ENCODE data around the gene GPX2. TPM values are rescaled to one million over a fixed set of nuclear protein-coding genes. Genes with fewer than 3 reads are reported as not detected.

Gene GPX2
- total RNA-seq, 1 experiment from 2014 or later = not detected

GRCh38 chr14:64940336-64940910, 2.1 kb downstream of the GPX2 start:
- DNase-seq (ENCODE audit: low read depth) = no peak

- no peak for DNase-seq (ENCODE audit: low read depth)
Observed at GRCh38 chr14:64939817-64940190, 2.7 kb downstream of the GPX2 start.

- no peak for DNase-seq (ENCODE audit: low read depth)
Observed at GRCh38 chr14:64938972-64939816, 3.4 kb downstream of the GPX2 start.

- DNase-seq (ENCODE audit: low read depth) = no peak
Observed at GRCh38 chr14:64937821-64938193, 4.7 kb downstream of the GPX2 start.

GRCh38 chr14:64937171-64937820, 5.2 kb downstream of the GPX2 start:
- no peak for DNase-seq (ENCODE audit: low read depth)

- no peak for DNase-seq (ENCODE audit: low read depth)
Observed at GRCh38 chr14:64935508-64935907, 7.0 kb downstream of the GPX2 start.

GRCh38 chr14:64934338-64934929, 8.1 kb downstream of the GPX2 start:
- DNase-seq (ENCODE audit: low read depth) = no peak

- no peak for DNase-seq (ENCODE audit: low read depth)
Observed at GRCh38 chr14:64932231-64932630, 10.3 kb downstream of the GPX2 start.

- no peak for DNase-seq (ENCODE audit: low read depth)
Observed at GRCh38 chr14:64931123-64931522, 11.4 kb downstream of the GPX2 start.

GRCh38 chr14:64930085-64930843, 12.3 kb downstream of the GPX2 start:
- DNase-seq (ENCODE audit: low read depth) = no peak

GRCh38 chr14:64929014-64929359, 13.6 kb downstream of the GPX2 start:
- DNase-seq (ENCODE audit: low read depth) = no peak

GRCh38 chr14:64928239-64929013, 14.1 kb downstream of the GPX2 start:
- no peak for DNase-seq (ENCODE audit: low read depth)

- DNase-seq (ENCODE audit: low read depth) = no peak
Observed at GRCh38 chr14:64927031-64927430, 15.5 kb downstream of the GPX2 start.

- no peak for DNase-seq (ENCODE audit: low read depth)
Observed at GRCh38 chr14:64926398-64926995, 16.0 kb downstream of the GPX2 start.

GRCh38 chr14:64923015-64923414, 19.5 kb downstream of the GPX2 start:
- DNase-seq (ENCODE audit: low read depth) = no peak

- DNase-seq (ENCODE audit: low read depth) = no peak
Observed at GRCh38 chr14:64920465-64920864, 22.1 kb downstream of the GPX2 start.

- no peak for DNase-seq (ENCODE audit: low read depth)
Observed at GRCh38 chr14:64919618-64920017, 22.9 kb downstream of the GPX2 start.

- DNase-seq (ENCODE audit: low read depth) = no peak
Observed at GRCh38 chr14:64919215-64919614, 23.3 kb downstream of the GPX2 start.

- no peak for DNase-seq (ENCODE audit: low read depth)
Observed at GRCh38 chr14:64918216-64918615, 24.3 kb downstream of the GPX2 start.

- no peak for DNase-seq (ENCODE audit: low read depth)
Observed at GRCh38 chr14:64915797-64916196, 26.7 kb downstream of the GPX2 start.
